RWPE2 (cell line): ENCODE results near the gene SLC12A7.
A peak's percentile ranks its signal among the peaks of the same experiment; 100 is the strongest.

ENCODE experiments used
- ATAC-seq: fragments of 200-7000 bp; cut with Tn5 transposase; 3 replicates; pipeline ENCODE4 v1.9.1; 2021; ENCODE audit warnings: low read depth
- DNase-seq: peaks from one replicate; pipeline ENCODE4 v3.0.0-alpha.2; 2020; ENCODE audit warnings: low spot score
- H3K27ac ChIP-seq: fragments of 450-650 bp; 2 replicates; pipeline ENCODE4 v1.5.1; 2017; ENCODE audit warnings: mild to moderate bottlenecking; ENCODE audit not compliant: poor library complexity, severe bottlenecking
- H3K27me3 ChIP-seq: fragments of 250-450 bp; sonication (Bioruptor Pico); 2 replicates; pipeline ENCODE4 v1.5.1; 2021; ENCODE audit warnings: mild to moderate bottlenecking, moderate library complexity; ENCODE audit not compliant: insufficient read depth, poor library complexity, severe bottlenecking
- H3K36me3 ChIP-seq: fragments of 250-450 bp; sonication (Bioruptor Pico); 2 replicates; pipeline ENCODE4 v1.5.1; 2020; ENCODE audit warnings: low read depth, mild to moderate bottlenecking, moderate library complexity
- H3K4me1 ChIP-seq: fragments of 250-450 bp; sonication (Bioruptor Pico); 2 replicates; pipeline ENCODE4 v1.5.1; 2021; ENCODE audit warnings: mild to moderate bottlenecking, moderate library complexity; ENCODE audit not compliant: insufficient read depth, poor library complexity, severe bottlenecking
- H3K4me3 ChIP-seq: fragments of 250-450 bp; sonication (Bioruptor Pico); 2 replicates; pipeline ENCODE4 v1.5.1; 2021; ENCODE audit warnings: mild to moderate bottlenecking, moderate library complexity; ENCODE audit not compliant: severe bottlenecking
- H3K9me3 ChIP-seq: fragments of 250-450 bp; sonication (Bioruptor Pico); 2 replicates; pipeline ENCODE4 v1.5.1; 2021; ENCODE audit warnings: mild to moderate bottlenecking, moderate library complexity; ENCODE audit not compliant: severe bottlenecking
- CTCF ChIP-seq: fragments of 450-650 bp; IDR thresholded peaks from one replicate; pipeline ENCODE4 v1.5.1; 2017; ENCODE audit warnings: mild to moderate bottlenecking, moderate library complexity; ENCODE audit not compliant: poor library complexity, severe bottlenecking

SLC12A7 gene

GRCh38 chr5:1008451-1009358 lies 103.2 kb downstream of the SLC12A7 start, which contains the start of gene NKD2:
Gene NKD2, plus strand, starts transcription at chr5:1008802. Its CDS starts 256 bp downstream, at chr5:1009058.
- H3K27me3 ChIP-seq: peaks cover 95% of the 10 kb centered on the region
- H3K9me3 ChIP-seq: no peaks in the 10 kb centered on the region
- no peak within 1 kb of the TSS for H3K4me3 ChIP-seq
- peak; percentile 66 for DNase-seq
- peaks cover 8% of the 10 kb centered on the region for H3K4me1 ChIP-seq
- ATAC-seq: 0 out of 3 replicates have a peak, but pooled peaks have one; percentile 5
- peak; percentile 84 for TF ChIP-seq CTCF
- no peaks in the 10 kb centered on the region for H3K36me3 ChIP-seq
- no peak within 1 kb of the TSS for H3K27ac ChIP-seq

GRCh38 chr5:1007681-1008450 lies 104.0 kb downstream of the SLC12A7 start:
- Histone ChIP-seq H3K27me3 (peaks cover 88% of the 10 kb centered on the region), H3K27ac (no peak overlapping the region), H3K4me3 (no peak overlapping the region), H3K9me3 (no peaks in the 10 kb centered on the region), H3K4me1 (peaks cover 14% of the 10 kb centered on the region), H3K36me3 (no peaks in the 10 kb centered on the region)
- ATAC-seq (no peak), DNase-seq (peak; percentile 64)
- TF ChIP-seq CTCF: no peak

GRCh38 chr5:1007221-1007680 lies 104.6 kb downstream of the SLC12A7 start:
- DNase-seq (no peak), ATAC-seq (no peak)
- no peak overlapping the region for H3K27ac ChIP-seq
- H3K27me3 ChIP-seq: peaks cover 86% of the 10 kb centered on the region
- H3K9me3 ChIP-seq: no peaks in the 10 kb centered on the region
- H3K4me3 ChIP-seq: no peak overlapping the region
- peaks cover 14% of the 10 kb centered on the region for H3K4me1 ChIP-seq
- no peaks in the 10 kb centered on the region for H3K36me3 ChIP-seq
- no peak for TF ChIP-seq CTCF

GRCh38 chr5:1006656-1007071 lies 105.2 kb downstream of the SLC12A7 start:
- ATAC-seq: no peak
- H3K27ac ChIP-seq: no peak overlapping the region
- H3K4me3 ChIP-seq: no peak overlapping the region
- no peak for TF ChIP-seq CTCF
- no peak for DNase-seq
- no peaks in the 10 kb centered on the region for H3K9me3 ChIP-seq
- peaks cover 14% of the 10 kb centered on the region for H3K4me1 ChIP-seq
- peaks cover 86% of the 10 kb centered on the region for H3K27me3 ChIP-seq
- H3K36me3 ChIP-seq: no peaks in the 10 kb centered on the region
